ENCODE measurements around the gene ITSN1.

ITSN1 gene

DNA sequence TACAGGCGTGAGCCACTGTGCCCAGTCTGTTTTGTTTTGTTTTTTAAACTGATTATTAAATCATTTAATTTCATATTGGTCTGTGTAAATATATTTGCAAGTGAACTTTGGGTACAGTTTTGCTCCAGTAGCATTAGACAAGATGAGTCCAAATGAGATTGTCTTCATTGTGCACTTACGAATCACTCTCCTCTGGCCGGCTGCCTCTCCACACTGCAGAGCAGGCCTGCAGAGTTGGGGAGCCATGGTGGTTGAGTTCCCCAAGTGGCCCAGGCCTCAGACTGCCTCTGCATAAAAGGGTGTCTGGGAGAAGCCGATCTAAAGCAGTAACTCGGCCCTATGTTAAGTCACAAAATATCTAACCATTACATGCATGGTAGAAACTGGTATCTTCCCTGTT is 198.5 kb downstream of the ITSN1 start:
- DNase-seq (ENCODE audit: extremely low read depth, insufficient read length): no peak
- no peak overlapping the region for H3K4me3 ChIP-seq (replicated peaks; ENCODE audit: low read depth, low read length)
- H3K27me3 ChIP-seq (replicated peaks; ENCODE audit: control insufficient read depth, insufficient read depth, low read length): no peaks in the 10 kb centered on the region
- TF ChIP-seq, protein P1, sequence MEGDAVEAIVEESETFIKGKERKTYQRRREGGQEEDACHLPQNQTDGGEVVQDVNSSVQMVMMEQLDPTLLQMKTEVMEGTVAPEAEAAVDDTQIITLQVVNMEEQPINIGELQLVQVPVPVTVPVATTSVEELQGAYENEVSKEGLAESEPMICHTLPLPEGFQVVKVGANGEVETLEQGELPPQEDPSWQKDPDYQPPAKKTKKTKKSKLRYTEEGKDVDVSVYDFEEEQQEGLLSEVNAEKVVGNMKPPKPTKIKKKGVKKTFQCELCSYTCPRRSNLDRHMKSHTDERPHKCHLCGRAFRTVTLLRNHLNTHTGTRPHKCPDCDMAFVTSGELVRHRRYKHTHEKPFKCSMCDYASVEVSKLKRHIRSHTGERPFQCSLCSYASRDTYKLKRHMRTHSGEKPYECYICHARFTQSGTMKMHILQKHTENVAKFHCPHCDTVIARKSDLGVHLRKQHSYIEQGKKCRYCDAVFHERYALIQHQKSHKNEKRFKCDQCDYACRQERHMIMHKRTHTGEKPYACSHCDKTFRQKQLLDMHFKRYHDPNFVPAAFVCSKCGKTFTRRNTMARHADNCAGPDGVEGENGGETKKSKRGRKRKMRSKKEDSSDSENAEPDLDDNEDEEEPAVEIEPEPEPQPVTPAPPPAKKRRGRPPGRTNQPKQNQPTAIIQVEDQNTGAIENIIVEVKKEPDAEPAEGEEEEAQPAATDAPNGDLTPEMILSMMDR (IDR thresholded peaks at IDR 0.05; ENCODE audit: insufficient read depth, low read length, poor library complexity, severe bottlenecking): no peak
- no peaks in the 10 kb centered on the region for H3K36me3 ChIP-seq (ENCODE audit: control insufficient read depth, insufficient read depth, low read length)

DNA sequence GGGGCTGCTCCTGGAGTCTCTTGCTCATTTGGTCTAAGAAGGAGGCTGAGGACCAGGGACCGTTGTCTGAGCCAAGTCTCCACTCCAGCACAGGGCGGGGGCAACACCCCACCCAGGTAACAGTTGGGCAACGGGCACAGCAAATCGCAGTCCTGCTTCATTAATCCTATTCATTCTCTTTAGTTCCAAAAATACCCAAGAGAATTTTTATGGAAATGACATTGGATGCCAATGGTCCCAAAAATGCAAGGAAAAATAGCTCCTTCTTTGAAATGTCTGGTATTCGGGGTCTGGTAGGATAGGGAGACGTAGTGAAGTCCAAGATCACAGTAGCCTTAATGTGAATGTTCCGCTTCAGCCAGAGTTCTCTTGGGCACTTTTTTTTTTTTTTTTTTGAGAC is 199.3 kb downstream of the ITSN1 start:
- no peaks in the 10 kb centered on the region for H3K27me3 ChIP-seq (replicated peaks; ENCODE audit: control insufficient read depth, insufficient read depth, low read length)
- H3K36me3 ChIP-seq (ENCODE audit: control insufficient read depth, insufficient read depth, low read length): no peaks in the 10 kb centered on the region
- H3K4me3 ChIP-seq (replicated peaks; ENCODE audit: low read depth, low read length): no peak overlapping the region
- no peak for DNase-seq (ENCODE audit: extremely low read depth, insufficient read length)
- TF ChIP-seq, protein P1 (IDR thresholded peaks at IDR 0.05; ENCODE audit: insufficient read depth, low read length, poor library complexity, severe bottlenecking): no peak

DNA sequence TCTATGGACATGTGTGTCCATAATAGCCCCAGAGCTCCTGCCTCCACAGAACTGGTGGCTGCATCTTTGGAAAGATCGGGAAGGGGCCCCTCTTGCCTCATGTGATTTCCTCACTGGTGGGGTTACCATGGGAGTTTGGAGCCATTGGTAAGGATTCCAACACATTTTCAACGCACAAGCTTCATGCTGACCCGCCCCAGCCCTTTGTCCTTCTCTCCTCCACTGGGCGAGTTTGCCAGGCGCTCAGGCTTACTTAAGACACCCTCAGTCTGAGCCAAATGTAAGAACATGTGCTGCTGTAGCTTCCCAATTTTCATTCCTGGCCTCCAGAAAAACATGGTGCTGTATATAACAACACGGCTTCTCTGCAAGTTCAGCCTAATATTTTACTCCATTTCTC is 200.9 kb downstream of the ITSN1 start:
- Histone ChIP-seq H3K36me3 (ENCODE audit: control insufficient read depth, insufficient read depth, low read length) (no peaks in the 10 kb centered on the region), H3K27me3 (replicated peaks; ENCODE audit: control insufficient read depth, insufficient read depth, low read length) (no peaks in the 10 kb centered on the region), H3K4me3 (replicated peaks; ENCODE audit: low read depth, low read length) (no peak overlapping the region)
- TF ChIP-seq, protein P1 (IDR thresholded peaks at IDR 0.05; ENCODE audit: insufficient read depth, low read length, poor library complexity, severe bottlenecking): no peak
- DNase-seq (ENCODE audit: extremely low read depth, insufficient read length): no peak

DNA sequence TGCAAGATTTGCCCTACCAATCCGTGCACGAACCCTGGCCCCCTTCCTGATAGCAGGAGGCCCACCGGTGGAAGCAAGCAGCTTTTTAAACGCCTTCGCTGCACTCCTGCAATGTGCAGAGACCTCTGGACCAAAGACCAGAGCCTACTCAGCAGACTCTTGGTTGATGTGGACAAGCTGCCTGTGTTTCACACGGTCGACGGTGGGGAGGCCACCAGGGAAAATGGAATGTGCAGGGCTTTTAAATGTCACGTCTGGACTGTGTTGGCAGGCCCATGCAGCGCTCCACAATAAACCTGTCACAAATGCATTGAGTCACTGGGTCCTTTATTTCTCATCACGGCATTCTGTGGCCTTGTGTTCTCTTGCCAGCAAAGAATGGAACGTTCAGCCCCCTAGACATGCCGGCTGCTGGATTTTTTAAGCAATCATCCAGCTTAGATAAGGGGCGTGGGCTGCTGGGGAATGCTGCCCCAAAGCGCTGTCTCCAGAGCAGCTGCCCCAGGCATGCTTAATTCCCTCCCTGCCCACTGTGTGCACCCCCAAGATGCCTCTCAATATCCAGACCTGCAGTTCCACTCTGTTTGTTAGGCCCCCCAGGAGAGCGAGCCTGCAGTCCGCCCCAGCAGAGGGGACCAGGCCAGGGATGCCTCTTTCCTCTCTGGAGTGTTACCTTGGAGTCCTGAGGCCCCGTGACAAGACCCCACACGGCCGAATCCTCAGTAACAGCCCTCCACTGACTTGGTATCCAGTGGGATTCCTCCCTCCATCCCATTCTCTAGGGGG is 202.0 kb downstream of the ITSN1 start:
- Histone ChIP-seq H3K27me3 (replicated peaks; ENCODE audit: control insufficient read depth, insufficient read depth, low read length) (no peaks in the 10 kb centered on the region), H3K36me3 (ENCODE audit: control insufficient read depth, insufficient read depth, low read length) (no peaks in the 10 kb centered on the region), H3K4me3 (replicated peaks; ENCODE audit: low read depth, low read length) (no peak overlapping the region)
- TF ChIP-seq, protein P1 (IDR thresholded peaks at IDR 0.05; ENCODE audit: insufficient read depth, low read length, poor library complexity, severe bottlenecking): no peak
- DNase-seq (ENCODE audit: extremely low read depth, insufficient read length): no peak

DNA sequence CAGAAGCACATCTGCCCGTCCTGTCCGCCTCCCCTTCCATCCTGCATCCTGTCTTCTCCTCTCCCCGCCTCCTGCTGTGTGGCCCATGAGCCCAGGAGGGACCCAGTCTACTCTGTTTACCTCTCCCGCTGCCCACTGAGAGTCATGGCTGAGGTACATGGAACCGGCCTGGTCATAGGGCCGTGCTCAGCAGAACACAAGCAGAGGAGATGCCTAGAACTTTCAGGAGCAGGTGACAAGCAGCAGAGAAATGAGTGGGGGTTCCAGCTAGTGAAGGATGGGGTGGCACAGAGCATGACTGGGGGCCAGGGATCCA is 202.5 kb downstream of the ITSN1 start:
- TF ChIP-seq, protein P1 (IDR thresholded peaks at IDR 0.05; ENCODE audit: insufficient read depth, low read length, poor library complexity, severe bottlenecking): no peak
- Histone ChIP-seq H3K27me3 (replicated peaks; ENCODE audit: control insufficient read depth, insufficient read depth, low read length) (no peaks in the 10 kb centered on the region), H3K36me3 (ENCODE audit: control insufficient read depth, insufficient read depth, low read length) (no peaks in the 10 kb centered on the region), H3K4me3 (replicated peaks; ENCODE audit: low read depth, low read length) (no peak overlapping the region)
- DNase-seq (ENCODE audit: extremely low read depth, insufficient read length): no peak

DNA sequence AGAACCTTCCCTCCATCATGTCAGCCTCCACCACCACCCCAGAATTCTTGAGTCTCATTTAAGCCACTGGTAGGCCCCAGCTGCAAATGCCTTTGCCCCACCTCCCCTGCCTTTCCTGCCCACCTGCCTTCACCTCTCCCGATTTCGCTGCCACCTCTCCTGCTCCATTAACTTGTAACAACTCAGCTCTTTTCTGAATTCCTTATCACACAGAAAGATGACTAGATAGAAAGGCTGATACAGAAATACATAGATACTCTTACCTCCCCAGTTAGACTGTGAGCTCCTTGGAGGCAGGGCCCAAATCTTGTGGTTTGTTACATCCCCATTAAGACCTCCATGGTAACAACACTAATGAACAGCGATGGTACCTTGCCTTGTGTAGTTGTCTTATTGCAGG is 203.8 kb downstream of the ITSN1 start:
- DNase-seq (ENCODE audit: extremely low read depth, insufficient read length): no peak
- no peak overlapping the region for H3K4me3 ChIP-seq (replicated peaks; ENCODE audit: low read depth, low read length)
- TF ChIP-seq, protein P1 (IDR thresholded peaks at IDR 0.05; ENCODE audit: insufficient read depth, low read length, poor library complexity, severe bottlenecking): no peak
- H3K36me3 ChIP-seq (ENCODE audit: control insufficient read depth, insufficient read depth, low read length): no peaks in the 10 kb centered on the region
- H3K27me3 ChIP-seq (replicated peaks; ENCODE audit: control insufficient read depth, insufficient read depth, low read length): no peaks in the 10 kb centered on the region

Measured in GM06990 (cell line).